ENCODE data around the gene CDH26.

Gene CDH26

GRCh38 chr20:60063739-60064380 lies 105.6 kb downstream of the CDH26 start:
- no peak for DNase-seq (ENCODE audit: low spot score)
